Liver (tissue), 9 donors: Measurements from ENCODE around the gene ATXN1. TPM values are rescaled to one million over a fixed set of nuclear protein-coding genes. Genes with fewer than 3 reads are reported as not detected.

Experiments used
- DNase-seq: peaks from one replicate; pipeline ENCODE4 v3.0.0-alpha.2; 2017; ENCODE audit warnings: low spot score
- H3K27ac ChIP-seq, 2 donors: one replicate each; pipeline ENCODE4 v1.7.0; 2013; ENCODE audit warnings: inconsistent platforms in 2 of 2, low read length in 2 of 2, control low read depth in 1 of 2, low read depth in 1 of 2, mild to moderate bottlenecking in 1 of 2
- H3K27me3 ChIP-seq, 4 donors: one replicate each; pipeline versions ENCODE4 v1.6.1 to v1.7.0; 2013; ENCODE audit warnings: low read length in 3 of 4, inconsistent platforms in 1 of 4, mild to moderate bottlenecking in 1 of 4, moderate library complexity in 1 of 4; ENCODE audit not compliant: control insufficient read depth in 4 of 4, insufficient read depth in 4 of 4
- H3K36me3 ChIP-seq, 4 donors: one replicate each; pipeline versions ENCODE4 v1.6.1 to v1.7.0; 2013; ENCODE audit warnings: low read length in 3 of 4, mild to moderate bottlenecking in 3 of 4, low read depth in 1 of 4, moderate library complexity in 1 of 4; ENCODE audit not compliant: control insufficient read depth in 4 of 4, insufficient read depth in 3 of 4
- H3K4me1 ChIP-seq, 4 donors: one replicate each; pipeline versions ENCODE4 v1.6.1 to v1.7.0; 2013; ENCODE audit warnings: low read length in 3 of 4, mild to moderate bottlenecking in 3 of 4, moderate library complexity in 1 of 4; ENCODE audit not compliant: control insufficient read depth in 4 of 4, insufficient read depth in 4 of 4
- H3K4me3 ChIP-seq, 3 donors: one replicate each; pipeline versions ENCODE4 v1.6.1 to v1.7.0; 2013; ENCODE audit warnings: low read length in 3 of 3, control low read depth in 1 of 3, low read depth in 1 of 3, mild to moderate bottlenecking in 1 of 3
- H3K9ac ChIP-seq, 2 donors: one replicate each; pipeline ENCODE4 v1.7.0; 2013; ENCODE audit warnings: low read length in 2 of 2, mild to moderate bottlenecking in 2 of 2, moderate library complexity in 2 of 2, control low read depth in 1 of 2, low read depth in 1 of 2
- H3K9me3 ChIP-seq, 4 donors: one replicate each; pipeline versions ENCODE4 v1.6.1 to v1.7.0; 2013; ENCODE audit warnings: low read length in 3 of 4; ENCODE audit not compliant: control insufficient read depth in 4 of 4
- ATF3 ChIP-seq: IDR thresholded peaks from 2 replicates; pipeline ENCODE4 v1.6.1; 2016; ENCODE audit warnings: antibody characterized with exemption
- CTCF ChIP-seq: fragments of 150-350 bp; IDR thresholded peaks from 2 replicates; pipeline ENCODE4 v1.5.1; 2017; ENCODE audit warnings: improper control_type of control experiment, low read depth, low read length; ENCODE audit not compliant: missing input control
- EGR1 ChIP-seq, 2 donors: IDR thresholded peaks; 2 replicates each; pipeline ENCODE4 v1.6.1; 2016 to 2018; ENCODE audit warnings: antibody characterized with exemption in 2 of 2, low read depth in 2 of 2
- FOXA1 ChIP-seq: IDR thresholded peaks from 2 replicates; pipeline ENCODE4 v1.6.1; 2016; ENCODE audit warnings: antibody characterized with exemption
- GABPA ChIP-seq, 2 donors: IDR thresholded peaks in 1 of 2; conservative IDR thresholded peaks in 1 of 2; 2 replicates each; pipeline ENCODE4 v1.6.1; 2016; ENCODE audit warnings: antibody characterized with exemption in 2 of 2, mild to moderate bottlenecking in 1 of 2, moderate library complexity in 1 of 2
- HNF4A ChIP-seq, 2 donors: conservative IDR thresholded peaks; 2 replicates each; pipeline ENCODE4 v1.6.1; 2016; ENCODE audit warnings: antibody characterized with exemption in 2 of 2, mild to moderate bottlenecking in 2 of 2
- HNF4G ChIP-seq: IDR thresholded peaks from 2 replicates; pipeline ENCODE4 v1.6.1; 2016; ENCODE audit warnings: antibody characterized with exemption
- JUND ChIP-seq, 2 donors: IDR thresholded peaks; 2 replicates each; pipeline ENCODE4 v1.6.1; 2016; ENCODE audit warnings: antibody characterized with exemption in 2 of 2
- MAX ChIP-seq: IDR thresholded peaks from 2 replicates; pipeline ENCODE4 v1.6.1; 2016; ENCODE audit warnings: antibody characterized with exemption
- RAD21 ChIP-seq, 2 donors: IDR thresholded peaks; 2 replicates each; pipeline ENCODE4 v1.6.1; 2016; ENCODE audit warnings: antibody characterized with exemption in 2 of 2, mild to moderate bottlenecking in 2 of 2
- REST ChIP-seq: IDR thresholded peaks from 2 replicates; pipeline ENCODE4 v1.6.1; 2016; ENCODE audit warnings: antibody characterized with exemption, mild to moderate bottlenecking
- SP1 ChIP-seq: IDR thresholded peaks from 2 replicates; pipeline ENCODE4 v1.6.1; 2018; ENCODE audit warnings: antibody characterized with exemption, mild to moderate bottlenecking
- TAF1 ChIP-seq: conservative IDR thresholded peaks from 2 replicates; pipeline ENCODE4 v1.6.1; 2016; ENCODE audit warnings: antibody characterized with exemption, mild to moderate bottlenecking
- YY1 ChIP-seq: IDR thresholded peaks from 2 replicates; pipeline ENCODE4 v1.6.1; 2016; ENCODE audit warnings: antibody characterized with exemption, mild to moderate bottlenecking
- ZBTB33 ChIP-seq: IDR thresholded peaks from 2 replicates; pipeline ENCODE4 v1.6.1; 2016; ENCODE audit warnings: antibody characterized with exemption
- WGBS: extraction: QIAGEN DNeasy Blood & Tissue Kit; methylation state at CpG from one replicate; pipeline ENCODE4 v1.1.7; 2013; 5-methylcytosine and 5-hydroxymethylcytosine counted together
- polyA plus RNA-seq, 2 donors: library from polyadenylated mRNA; stranded (reverse) in 1 of 2; unstranded in 1 of 2; fragments of 200-250 nt in 1 of 2; fragments of >200 nt in 1 of 2; fragmentation: Nextera tagmentation in 1 of 2; extraction: Ambion mirVana in 1 of 2; gene quantifications; one replicate each; pipeline versions ENCODE4 v1.2.1 to v1.2.3, GENCODE V29; 2013 to 2015
- total RNA-seq, 2 donors: library from RNA; depleted of rRNA; stranded (reverse); fragments of >200 nt; gene quantifications; one replicate each; pipeline ENCODE4 v1.2.3, GENCODE V29; 2014
- donor health status: healthy.
- donor health status: healthy.
- donor health status: healthy.
- donor health status: healthy.
- donor health status: healthy.

ATXN1 gene
- total and polyA plus RNA-seq, 4 donors, result 4.3 to 29.7 (median 8.2) TPM

- H3K27me3 ChIP-seq, result no peaks in the 10 kb centered on the region
- H3K9ac ChIP-seq, result no peak overlapping the region
- 70% methylated on average over 3 of the region's 3 CpGs for WGBS
- DNase-seq, result no peak
- H3K4me3 ChIP-seq, result no peak overlapping the region
- TF ChIP-seq YY1, result no peak
- H3K36me3 ChIP-seq, result peaks cover 0 to 6% (median 3%) of the 10 kb centered on the region in 4 donors
- H3K9me3 ChIP-seq, result no peaks in the 10 kb centered on the region
- H3K27ac ChIP-seq, result no peak overlapping the region
- H3K4me1 ChIP-seq, result peaks cover 2 to 6% (median 2%) of the 10 kb centered on the region in 4 donors
Observed at GRCh38 chr6:16718356-16718755, 42.9 kb downstream of the ATXN1 start.

- Histone ChIP-seq H3K4me3 (no peak overlapping the region), H3K27ac (no peak overlapping the region), H3K9ac (no peak overlapping the region), H3K4me1 (peaks cover 0 to 8% (median 2%) of the 10 kb centered on the region in 4 donors), H3K36me3 (peaks cover 0 to 6% (median 3%) of the 10 kb centered on the region in 4 donors), H3K9me3 (no peaks in the 10 kb centered on the region), H3K27me3 (no peaks in the 10 kb centered on the region)
- no peak for DNase-seq
- TF ChIP-seq HNF4A (conservative IDR thresholded peaks at IDR 0.05), result no peak
- TF ChIP-seq YY1, result no peak
- no peak for TF ChIP-seq ATF3
- no peak for TF ChIP-seq MAX
- no peak for TF ChIP-seq GABPA (IDR thresholded peaks at IDR 0.05 in 1 of 2, conservative IDR thresholded peaks at IDR 0.05 in 1 of 2)
- TF ChIP-seq HNF4G, result no peak
- TF ChIP-seq JUND (IDR thresholded peaks at IDR 0.05), result no peak
- TF ChIP-seq FOXA1, result no peak
- no peak for TF ChIP-seq SP1
- no peak for TF ChIP-seq CTCF
- 98% methylated on average over 9 of the region's 9 CpGs for WGBS
Observed at GRCh38 chr6:16717275-16717942, 43.9 kb downstream of the ATXN1 start.

GRCh38 chr6:16716321-16716858, 44.9 kb downstream of the ATXN1 start:
- no peaks in the 10 kb centered on the region for H3K27me3 ChIP-seq
- no peak for DNase-seq
- no peak overlapping the region for H3K27ac ChIP-seq
- peaks cover 0 to 6% (median 3%) of the 10 kb centered on the region in 4 donors for H3K36me3 ChIP-seq
- H3K9ac ChIP-seq, result no peak overlapping the region
- H3K4me3 ChIP-seq, result no peak overlapping the region
- H3K4me1 ChIP-seq, result peaks cover 0 to 10% (median 2%) of the 10 kb centered on the region in 4 donors
- no peaks in the 10 kb centered on the region for H3K9me3 ChIP-seq
- 37% methylated on average over 2 of the region's 2 CpGs for WGBS
- no peak for TF ChIP-seq RAD21 (IDR thresholded peaks at IDR 0.05)
- TF ChIP-seq SP1, result no peak
- no peak for TF ChIP-seq HNF4G
- peak in 1 of 2 donors; percentile 60 for TF ChIP-seq HNF4A (conservative IDR thresholded peaks at IDR 0.05)
- TF ChIP-seq TAF1, result no peak
- TF ChIP-seq REST, result no peak
- TF ChIP-seq CTCF, result no peak
- no peak for TF ChIP-seq EGR1 (IDR thresholded peaks at IDR 0.05; ENCODE audit: low read depth in 2 of 2)
- no peak for TF ChIP-seq GABPA (IDR thresholded peaks at IDR 0.05 in 1 of 2, conservative IDR thresholded peaks at IDR 0.05 in 1 of 2)
- no peak for TF ChIP-seq MAX
- TF ChIP-seq ZBTB33, result no peak
